ENCODE data around the gene PACC1.
A peak's percentile ranks its signal among the peaks of the same experiment; 100 is the strongest.

PACC1 gene

GRCh38 chr1:212433577-212434462, 19.1 kb upstream of the PACC1 start:
- Histone ChIP-seq H3K36me3 (replicated peaks) (no peaks in the 10 kb centered on the region), H3K4me3 (ENCODE audit: low read depth, low read length) (peak overlapping the region; percentile 67), H3K27ac (no peak overlapping the region), H3K27me3 (replicated peaks) (no peaks in the 10 kb centered on the region)
- no peak for DNase-seq
- in situ Hi-C loops (cut with HindIII; ENCODE audit: low pct_ligation_motif_present, low sequenced_read_pairs), result no loop called here
- TF ChIP-seq, protein P1, sequence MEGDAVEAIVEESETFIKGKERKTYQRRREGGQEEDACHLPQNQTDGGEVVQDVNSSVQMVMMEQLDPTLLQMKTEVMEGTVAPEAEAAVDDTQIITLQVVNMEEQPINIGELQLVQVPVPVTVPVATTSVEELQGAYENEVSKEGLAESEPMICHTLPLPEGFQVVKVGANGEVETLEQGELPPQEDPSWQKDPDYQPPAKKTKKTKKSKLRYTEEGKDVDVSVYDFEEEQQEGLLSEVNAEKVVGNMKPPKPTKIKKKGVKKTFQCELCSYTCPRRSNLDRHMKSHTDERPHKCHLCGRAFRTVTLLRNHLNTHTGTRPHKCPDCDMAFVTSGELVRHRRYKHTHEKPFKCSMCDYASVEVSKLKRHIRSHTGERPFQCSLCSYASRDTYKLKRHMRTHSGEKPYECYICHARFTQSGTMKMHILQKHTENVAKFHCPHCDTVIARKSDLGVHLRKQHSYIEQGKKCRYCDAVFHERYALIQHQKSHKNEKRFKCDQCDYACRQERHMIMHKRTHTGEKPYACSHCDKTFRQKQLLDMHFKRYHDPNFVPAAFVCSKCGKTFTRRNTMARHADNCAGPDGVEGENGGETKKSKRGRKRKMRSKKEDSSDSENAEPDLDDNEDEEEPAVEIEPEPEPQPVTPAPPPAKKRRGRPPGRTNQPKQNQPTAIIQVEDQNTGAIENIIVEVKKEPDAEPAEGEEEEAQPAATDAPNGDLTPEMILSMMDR (IDR thresholded peaks at IDR 0.05; ENCODE audit: low read depth, low read length, missing control alignments), result no peak

DNA sequence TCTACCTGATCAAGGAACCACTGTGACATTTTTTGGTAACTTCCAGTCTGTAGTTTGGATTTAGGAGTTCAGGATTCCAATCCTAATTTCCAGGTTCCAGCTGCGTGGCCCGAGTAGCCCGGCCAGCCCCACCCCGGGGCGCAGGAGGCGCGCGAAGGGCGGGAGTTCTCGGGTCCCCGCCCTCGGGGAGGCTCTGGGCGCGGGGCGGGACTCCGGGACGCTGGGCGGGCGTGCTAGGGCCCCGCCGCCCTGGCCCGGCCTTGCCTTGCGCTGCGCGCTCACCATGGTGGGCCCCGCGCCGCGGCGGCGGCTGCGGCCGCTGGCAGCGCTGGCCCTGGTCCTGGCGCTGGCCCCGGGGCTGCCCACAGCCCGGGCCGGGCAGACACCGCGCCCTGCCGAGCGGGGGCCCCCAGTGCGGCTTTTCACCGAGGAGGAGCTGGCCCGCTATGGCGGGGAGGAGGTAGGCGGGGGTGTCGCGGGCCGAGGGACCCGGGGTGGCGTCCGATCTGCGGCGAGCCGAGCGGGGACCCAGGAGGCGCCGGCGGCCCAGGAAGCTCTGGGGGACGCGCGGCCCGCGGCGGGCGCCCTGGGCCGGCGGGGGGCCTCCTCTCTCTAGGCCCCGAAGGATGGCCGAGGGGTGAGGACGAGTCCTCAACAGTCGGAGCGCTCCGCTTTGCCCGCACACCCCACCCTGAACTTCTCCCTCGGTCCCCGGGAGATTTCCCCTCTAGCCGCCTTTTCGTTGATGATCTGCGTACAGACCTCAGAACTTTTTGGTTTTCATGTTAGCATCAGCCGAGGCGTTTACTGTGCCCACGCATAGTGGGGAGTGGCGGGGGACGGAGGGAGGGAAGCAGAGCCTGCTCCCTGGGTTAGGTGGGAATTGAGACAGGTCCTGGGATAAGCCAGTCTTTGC, 18.2 kb upstream of the PACC1 start, which contains the start of gene NENF:
TSS of gene NENF (plus strand) at position 260 of the 916 bp plus-strand sequence. CDS start at position 284, 24 bp downstream.
- Histone ChIP-seq H3K4me3 (ENCODE audit: low read depth, low read length) (peak within 1 kb of the TSS; percentile 67), H3K36me3 (replicated peaks) (no peaks in the 10 kb centered on the region), H3K27ac (peak within 1 kb of the TSS; percentile 36), H3K27me3 (replicated peaks) (no peaks in the 10 kb centered on the region)
- in situ Hi-C loops (cut with HindIII; ENCODE audit: low pct_ligation_motif_present, low sequenced_read_pairs), result no loop called here
- TF ChIP-seq, protein P1 (IDR thresholded peaks at IDR 0.05; ENCODE audit: low read depth, low read length, missing control alignments), result no peak
- DNase-seq, result peak; percentile 36

DNA sequence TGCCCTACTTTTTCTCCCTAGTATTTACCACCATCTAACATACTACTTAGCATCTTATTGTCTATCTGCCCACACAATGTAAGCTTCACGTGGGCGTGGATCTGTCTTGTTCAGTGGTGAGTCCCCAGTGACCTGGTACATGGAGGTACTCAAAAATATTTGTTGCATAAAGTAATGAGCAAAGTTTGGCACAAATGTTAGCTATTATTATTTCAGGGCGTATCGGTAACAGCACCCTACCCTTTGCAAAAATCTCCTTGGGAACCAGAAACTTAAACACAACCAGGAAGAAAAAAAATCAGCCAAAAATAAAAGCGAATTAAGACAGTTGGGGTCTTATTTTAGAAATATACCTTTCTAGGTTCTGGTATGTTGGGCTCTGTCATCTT, 17.6 kb upstream of the PACC1 start:
- Histone ChIP-seq H3K27me3 (replicated peaks) (no peaks in the 10 kb centered on the region), H3K4me3 (ENCODE audit: low read depth, low read length) (peak overlapping the region; percentile 43), H3K36me3 (replicated peaks) (no peaks in the 10 kb centered on the region), H3K27ac (peak overlapping the region; percentile 36)
- TF ChIP-seq, protein P1 (IDR thresholded peaks at IDR 0.05; ENCODE audit: low read depth, low read length, missing control alignments), result no peak
- no peak for DNase-seq
- in situ Hi-C loops (cut with HindIII; ENCODE audit: low pct_ligation_motif_present, low sequenced_read_pairs), result no loop called here

GRCh38 chr1:212431644-212432043, 17.0 kb upstream of the PACC1 start:
- DNase-seq, result no peak
- in situ Hi-C loops (cut with HindIII; ENCODE audit: low pct_ligation_motif_present, low sequenced_read_pairs), result no loop called here

DNA sequence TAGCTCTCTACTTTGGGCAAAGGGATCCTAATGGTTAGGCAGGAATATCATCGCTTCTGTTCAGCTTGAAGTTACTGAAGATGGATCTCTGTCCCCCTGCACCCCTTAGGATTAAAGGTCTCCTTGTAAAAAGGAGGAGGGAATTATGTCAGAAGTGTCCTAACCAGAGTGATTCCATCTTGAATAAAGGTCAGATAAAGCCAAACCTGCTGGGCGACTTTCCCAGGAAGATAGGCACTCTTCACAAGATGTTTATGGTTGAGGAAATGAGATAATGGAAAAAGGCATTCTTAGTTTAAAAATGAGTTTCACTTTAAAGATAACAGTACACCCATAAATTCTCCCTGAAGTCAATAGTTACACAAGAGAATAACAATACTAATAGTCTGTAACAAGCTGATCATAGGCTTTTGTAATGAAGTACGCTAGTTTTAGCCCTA, 16.3 kb upstream of the PACC1 start:
- DNase-seq, result no peak
- no peaks in the 10 kb centered on the region for H3K36me3 ChIP-seq (replicated peaks)
- H3K4me3 ChIP-seq (ENCODE audit: low read depth, low read length), result no peak overlapping the region
- TF ChIP-seq, protein P1 (IDR thresholded peaks at IDR 0.05; ENCODE audit: low read depth, low read length, missing control alignments), result no peak
- no peaks in the 10 kb centered on the region for H3K27me3 ChIP-seq (replicated peaks)
- peak overlapping the region; percentile 29 for H3K27ac ChIP-seq
- in situ Hi-C loops (cut with HindIII; ENCODE audit: low pct_ligation_motif_present, low sequenced_read_pairs), result no loop called here

More at GRCh38 chr1:212431644-212432043, 17.0 kb upstream of the PACC1 start:
- no peaks in the 10 kb centered on the region for H3K27me3 ChIP-seq (replicated peaks)
- TF ChIP-seq, protein P1 (IDR thresholded peaks at IDR 0.05; ENCODE audit: low read depth, low read length, missing control alignments), result no peak
- H3K4me3 ChIP-seq (ENCODE audit: low read depth, low read length), result no peak overlapping the region
- H3K36me3 ChIP-seq (replicated peaks), result no peaks in the 10 kb centered on the region
- H3K27ac ChIP-seq, result no peak overlapping the region

Measured in brain microvascular endothelial cell (primary cell).